ENCODE measurements around the gene ENOX1. TPM values are rescaled to one million over a fixed set of nuclear protein-coding genes. Genes with fewer than 3 reads are reported as not detected.

The ENOX1 gene
- total and polyA plus RNA-seq, 5 donors: 2.1 to 2.6 (median 2.2) TPM

DNA sequence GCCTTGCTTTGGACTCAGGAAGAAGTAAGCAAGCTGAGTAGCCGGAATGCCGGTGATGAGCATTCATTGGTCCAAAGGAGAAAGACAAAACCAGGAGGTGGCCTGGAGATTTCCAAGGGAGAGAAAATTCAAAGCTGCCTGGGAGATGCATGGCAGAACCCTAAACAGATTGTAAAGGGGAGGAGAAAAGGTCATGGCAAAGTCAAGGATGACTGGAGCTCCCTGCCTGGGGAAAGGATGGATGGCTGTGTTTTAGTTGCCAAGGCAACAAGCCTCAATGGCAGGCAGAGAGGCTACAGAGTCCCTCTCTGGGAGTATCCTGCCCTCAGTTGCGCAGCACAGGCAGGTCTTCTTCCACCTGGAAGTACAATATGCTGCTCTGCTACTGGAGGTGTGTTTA is 134.0 kb downstream of the ENOX1 start:
- H3K27me3 ChIP-seq (ENCODE audit: control insufficient read depth, insufficient read depth): no peaks in the 10 kb centered on the region
- no peak for ATAC-seq
- intact Hi-C loops (cut with DNase I): no loop called here

DNA sequence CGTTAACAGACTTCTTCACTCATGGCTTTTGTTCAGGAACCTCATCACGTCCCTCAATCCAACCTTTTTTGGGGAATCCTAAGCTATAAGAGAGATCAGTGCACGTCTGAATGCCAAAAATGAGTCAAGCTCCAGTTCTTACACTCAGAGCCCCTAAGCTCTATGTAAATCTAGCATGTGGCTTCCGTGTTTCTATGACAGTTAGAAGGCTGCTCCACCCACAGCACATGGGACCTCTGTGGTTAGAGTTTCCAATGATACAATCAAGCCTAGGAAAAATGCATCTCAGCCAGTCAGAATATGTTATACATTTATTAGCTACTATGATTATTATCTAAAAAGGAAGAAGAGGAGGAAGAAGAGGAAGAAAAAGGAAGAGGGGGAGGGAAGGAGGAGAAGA is 135.9 kb downstream of the ENOX1 start:
- no peak for DNase-seq
- ATAC-seq: no peak
- H3K27me3 ChIP-seq (ENCODE audit: control insufficient read depth, insufficient read depth): no peaks in the 10 kb centered on the region
- no peaks in the 10 kb centered on the region for H3K4me1 ChIP-seq (ENCODE audit: control insufficient read depth, insufficient read depth, low read length)
- WGBS: 87% methylated on average over 4 of the region's 4 CpGs
- intact Hi-C loops (cut with DNase I): no loop called here
- H3K9me3 ChIP-seq (ENCODE audit: control insufficient read depth, low read length): no peaks in the 10 kb centered on the region
- no peak overlapping the region for H3K27ac ChIP-seq (ENCODE audit: low read length)
- H3K4me3 ChIP-seq (ENCODE audit: low read length): no peak overlapping the region

More for the DNA sequence above, 134.0 kb downstream of the ENOX1 start:
- no peaks in the 10 kb centered on the region for H3K4me1 ChIP-seq (ENCODE audit: control insufficient read depth, insufficient read depth, low read length)
- DNase-seq: no peak
- 95% methylated on average over 3 of the region's 3 CpGs for WGBS
- no peaks in the 10 kb centered on the region for H3K9me3 ChIP-seq (ENCODE audit: control insufficient read depth, low read length)
- no peak overlapping the region for H3K4me3 ChIP-seq (ENCODE audit: low read length)
- no peak overlapping the region for H3K27ac ChIP-seq (ENCODE audit: low read length)

DNA sequence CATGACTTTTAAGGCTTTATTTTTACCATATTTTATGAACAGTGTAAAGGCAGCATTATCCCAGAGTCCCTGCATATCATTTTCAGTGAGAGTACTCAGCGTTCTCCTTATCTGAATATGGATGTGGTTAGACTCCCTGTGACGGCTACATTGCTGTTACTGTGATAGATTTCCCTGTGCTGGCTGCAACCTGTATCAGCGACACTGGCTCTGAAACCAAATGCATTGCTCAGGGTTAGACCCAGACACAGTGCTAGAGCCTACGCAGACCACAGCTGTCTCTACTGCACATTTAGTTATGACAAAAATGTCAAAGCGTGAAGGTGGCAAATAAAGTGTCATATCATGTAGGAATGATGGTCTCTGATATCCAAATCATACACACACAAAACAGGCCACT is 138.0 kb downstream of the ENOX1 start:
- Histone ChIP-seq H3K4me3 (ENCODE audit: low read length) (no peak overlapping the region), H3K4me1 (ENCODE audit: control insufficient read depth, insufficient read depth, low read length) (no peaks in the 10 kb centered on the region), H3K27ac (ENCODE audit: low read length) (no peak overlapping the region), H3K9me3 (ENCODE audit: control insufficient read depth, low read length) (no peaks in the 10 kb centered on the region), H3K27me3 (ENCODE audit: control insufficient read depth, insufficient read depth) (no peaks in the 10 kb centered on the region)
- intact Hi-C loops (cut with DNase I): no loop called here
- 55% methylated on average over 5 of the region's 5 CpGs for WGBS
- DNase-seq (no peak), ATAC-seq (no peak)

DNA sequence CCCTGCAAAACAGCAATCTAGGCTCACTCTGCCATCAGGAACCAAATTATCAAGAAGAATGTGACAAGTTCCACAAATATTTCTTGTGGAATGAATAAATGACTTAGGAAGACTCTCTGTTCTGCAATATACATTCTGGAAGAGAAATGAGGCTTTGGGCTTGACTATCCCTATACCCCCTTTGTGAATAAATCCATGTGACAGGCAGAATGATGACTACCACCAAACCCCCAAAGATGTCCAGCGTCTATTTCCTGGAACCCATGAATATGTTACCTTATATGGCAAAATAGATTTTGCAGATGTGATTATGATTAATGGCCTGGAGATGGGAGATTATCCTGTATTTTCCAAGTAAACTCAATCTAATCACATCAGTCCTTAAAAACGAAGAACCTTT is 139.3 kb downstream of the ENOX1 start:
- no peak for DNase-seq
- Histone ChIP-seq H3K27me3 (ENCODE audit: control insufficient read depth, insufficient read depth) (no peaks in the 10 kb centered on the region), H3K4me3 (ENCODE audit: low read length) (no peak overlapping the region), H3K27ac (ENCODE audit: low read length) (no peak overlapping the region), H3K9me3 (ENCODE audit: control insufficient read depth, low read length) (no peaks in the 10 kb centered on the region), H3K4me1 (ENCODE audit: control insufficient read depth, insufficient read depth, low read length) (no peaks in the 10 kb centered on the region)
- intact Hi-C loops (cut with DNase I): no loop called here
- ATAC-seq: no peak
- WGBS: 38% methylated on average over 2 of the region's 2 CpGs

DNA sequence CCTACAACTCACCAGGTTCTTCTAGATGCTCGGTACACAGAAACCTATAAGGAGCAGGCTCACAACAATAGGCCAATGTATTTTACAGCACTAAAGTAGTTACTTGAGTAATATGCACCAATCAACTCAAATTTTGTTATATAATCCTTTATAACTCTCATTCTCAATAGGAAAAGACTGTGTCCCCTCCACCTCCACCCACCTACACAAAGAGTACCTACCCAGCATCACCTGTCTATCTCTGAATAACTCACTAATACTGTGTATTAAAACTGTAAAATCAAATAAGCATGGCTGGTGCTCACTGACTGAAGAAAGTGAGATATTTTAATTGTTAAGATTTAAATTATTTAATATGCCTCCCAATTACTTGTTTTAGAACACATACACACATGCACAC is 146.3 kb downstream of the ENOX1 start:
- intact Hi-C loops (cut with DNase I): no loop called here
- Histone ChIP-seq H3K4me3 (ENCODE audit: low read length) (no peak overlapping the region), H3K27ac (ENCODE audit: low read length) (no peak overlapping the region), H3K27me3 (ENCODE audit: control insufficient read depth, insufficient read depth) (no peaks in the 10 kb centered on the region), H3K4me1 (ENCODE audit: control insufficient read depth, insufficient read depth, low read length) (no peaks in the 10 kb centered on the region), H3K9me3 (ENCODE audit: control insufficient read depth, low read length) (no peaks in the 10 kb centered on the region)
- ATAC-seq: no peak
- DNase-seq: no peak
- 81% methylated on average over 1 of the region's 1 CpG for WGBS

DNA sequence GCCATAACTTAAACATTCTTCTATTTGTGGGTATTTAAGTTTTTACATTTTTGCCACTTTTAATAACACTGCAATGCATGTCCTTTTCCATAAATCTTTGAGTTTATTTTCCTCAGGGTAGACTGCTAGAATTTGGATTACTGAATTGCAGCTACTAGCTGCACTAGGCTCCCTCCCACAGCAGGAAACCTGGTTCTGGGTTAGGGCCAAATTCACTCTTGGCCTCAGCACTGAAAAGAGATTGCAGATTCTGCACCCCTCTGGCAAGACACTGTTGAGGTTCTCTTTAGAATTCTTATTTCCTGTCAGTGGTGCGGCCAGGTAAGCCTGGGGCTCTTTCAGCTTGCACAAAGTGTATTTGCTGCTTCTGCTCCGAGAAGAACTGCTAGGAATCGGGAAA is 155.7 kb downstream of the ENOX1 start:
- H3K27ac ChIP-seq (ENCODE audit: low read length): no peak overlapping the region
- no peak for ATAC-seq
- WGBS: 80% methylated on average over 3 of the region's 3 CpGs
- DNase-seq: no peak
- H3K9me3 ChIP-seq (ENCODE audit: control insufficient read depth, low read length): no peaks in the 10 kb centered on the region
- H3K27me3 ChIP-seq (ENCODE audit: control insufficient read depth, insufficient read depth): no peaks in the 10 kb centered on the region
- H3K4me1 ChIP-seq (ENCODE audit: control insufficient read depth, insufficient read depth, low read length): no peaks in the 10 kb centered on the region
- intact Hi-C loops (cut with DNase I): no loop called here
- no peak overlapping the region for H3K4me3 ChIP-seq (ENCODE audit: low read length)

DNA sequence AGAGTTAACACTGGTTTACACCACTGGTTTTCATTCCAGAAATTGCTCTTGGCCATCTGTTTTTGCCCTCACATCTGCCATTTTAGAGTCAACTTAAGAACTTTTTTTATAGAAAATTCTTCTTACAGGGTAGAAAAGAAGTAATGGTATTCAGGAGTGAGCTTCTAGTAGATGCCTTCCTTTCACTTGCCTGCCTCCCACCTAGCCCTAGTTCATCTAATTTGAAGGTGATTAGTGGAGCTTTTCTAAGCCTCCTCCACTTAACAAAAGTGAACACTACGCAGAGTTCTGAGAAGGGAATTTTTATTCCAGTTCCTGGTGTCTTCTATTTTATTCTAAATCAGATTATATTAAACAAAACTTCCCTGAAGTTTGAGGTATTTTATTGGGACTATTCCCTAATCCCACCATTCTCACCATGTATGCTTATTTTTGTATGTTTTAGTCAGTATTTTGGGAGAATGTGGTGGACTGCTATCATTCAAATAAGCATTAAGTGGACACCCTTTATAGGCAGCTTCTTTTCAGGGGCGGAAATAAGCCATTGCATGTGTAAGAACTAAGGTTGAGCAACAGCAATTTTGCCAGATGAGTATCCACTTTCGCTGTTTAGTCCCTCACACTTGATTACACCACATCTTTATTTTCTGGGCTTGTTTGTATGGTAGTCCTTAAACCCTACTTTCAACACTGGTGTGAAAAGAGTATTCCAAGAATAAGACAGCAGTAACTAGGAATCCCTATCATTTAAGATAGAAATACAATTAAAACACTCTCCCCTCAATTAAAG is 156.9 kb downstream of the ENOX1 start:
- no peaks in the 10 kb centered on the region for H3K9me3 ChIP-seq (ENCODE audit: control insufficient read depth, low read length)
- 94% methylated on average over 3 of the region's 3 CpGs for WGBS
- no peaks in the 10 kb centered on the region for H3K27me3 ChIP-seq (ENCODE audit: control insufficient read depth, insufficient read depth)
- no peak overlapping the region for H3K4me3 ChIP-seq (ENCODE audit: low read length)
- H3K27ac ChIP-seq (ENCODE audit: low read length): no peak overlapping the region
- H3K4me1 ChIP-seq (ENCODE audit: control insufficient read depth, insufficient read depth, low read length): no peaks in the 10 kb centered on the region
- intact Hi-C loops (cut with DNase I): no loop called here
- no peak for DNase-seq
- no peak for ATAC-seq

DNA sequence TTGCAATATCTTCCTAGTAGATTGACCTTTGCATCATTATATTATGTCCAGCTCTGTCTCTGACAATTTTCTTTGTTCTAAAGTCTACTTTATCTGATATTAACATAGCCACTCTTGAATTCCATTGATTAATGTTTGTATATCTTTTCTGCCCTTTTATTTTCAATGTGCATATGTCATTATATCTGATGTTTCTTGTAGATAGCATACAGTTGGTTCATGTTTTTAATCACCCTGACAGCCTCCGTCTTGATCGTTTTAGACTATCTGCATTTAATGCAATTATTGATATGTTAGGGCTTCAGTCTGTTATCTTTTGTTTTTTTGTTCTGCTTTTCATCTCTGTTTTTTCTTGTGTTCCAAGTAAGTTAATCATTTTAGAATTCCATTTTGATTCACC is 159.8 kb downstream of the ENOX1 start:
- H3K4me1 ChIP-seq (ENCODE audit: control insufficient read depth, insufficient read depth, low read length): no peaks in the 10 kb centered on the region
- intact Hi-C loops (cut with DNase I): no loop called here
- no peak overlapping the region for H3K27ac ChIP-seq (ENCODE audit: low read length)
- no peaks in the 10 kb centered on the region for H3K27me3 ChIP-seq (ENCODE audit: control insufficient read depth, insufficient read depth)
- H3K4me3 ChIP-seq (ENCODE audit: low read length): no peak overlapping the region
- DNase-seq: no peak
- no peaks in the 10 kb centered on the region for H3K9me3 ChIP-seq (ENCODE audit: control insufficient read depth, low read length)
- no peak for ATAC-seq
- 87% methylated on average over 2 of the region's 2 CpGs for WGBS

DNA sequence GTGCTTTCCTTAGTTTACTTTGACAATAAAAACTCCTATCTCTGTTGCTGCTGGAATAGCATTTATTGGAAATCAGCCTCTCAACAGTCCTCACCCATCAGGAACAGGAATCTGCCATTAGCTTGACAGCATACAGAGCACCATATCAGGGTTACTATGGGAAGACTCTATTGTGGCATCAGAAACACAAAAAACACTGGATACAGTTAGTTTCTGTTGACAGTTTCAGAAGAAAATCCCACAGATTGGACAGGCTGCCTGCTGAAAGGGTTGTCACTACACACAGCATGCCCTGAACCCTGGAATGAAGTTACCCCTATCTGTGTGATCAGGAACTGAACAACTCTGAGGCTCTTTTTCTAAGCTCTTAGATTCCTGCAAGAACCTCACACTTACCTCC is 172.7 kb downstream of the ENOX1 start:
- no peak for DNase-seq
- no peak overlapping the region for H3K4me3 ChIP-seq (ENCODE audit: low read length)
- H3K4me1 ChIP-seq (ENCODE audit: control insufficient read depth, insufficient read depth, low read length): peaks cover 3% of the 10 kb centered on the region
- no peak for ATAC-seq
- no peak overlapping the region for H3K27ac ChIP-seq (ENCODE audit: low read length)
- intact Hi-C loops (cut with DNase I): no loop called here
- no peaks in the 10 kb centered on the region for H3K9me3 ChIP-seq (ENCODE audit: control insufficient read depth, low read length)
- H3K27me3 ChIP-seq (ENCODE audit: control insufficient read depth, insufficient read depth): no peaks in the 10 kb centered on the region

DNA sequence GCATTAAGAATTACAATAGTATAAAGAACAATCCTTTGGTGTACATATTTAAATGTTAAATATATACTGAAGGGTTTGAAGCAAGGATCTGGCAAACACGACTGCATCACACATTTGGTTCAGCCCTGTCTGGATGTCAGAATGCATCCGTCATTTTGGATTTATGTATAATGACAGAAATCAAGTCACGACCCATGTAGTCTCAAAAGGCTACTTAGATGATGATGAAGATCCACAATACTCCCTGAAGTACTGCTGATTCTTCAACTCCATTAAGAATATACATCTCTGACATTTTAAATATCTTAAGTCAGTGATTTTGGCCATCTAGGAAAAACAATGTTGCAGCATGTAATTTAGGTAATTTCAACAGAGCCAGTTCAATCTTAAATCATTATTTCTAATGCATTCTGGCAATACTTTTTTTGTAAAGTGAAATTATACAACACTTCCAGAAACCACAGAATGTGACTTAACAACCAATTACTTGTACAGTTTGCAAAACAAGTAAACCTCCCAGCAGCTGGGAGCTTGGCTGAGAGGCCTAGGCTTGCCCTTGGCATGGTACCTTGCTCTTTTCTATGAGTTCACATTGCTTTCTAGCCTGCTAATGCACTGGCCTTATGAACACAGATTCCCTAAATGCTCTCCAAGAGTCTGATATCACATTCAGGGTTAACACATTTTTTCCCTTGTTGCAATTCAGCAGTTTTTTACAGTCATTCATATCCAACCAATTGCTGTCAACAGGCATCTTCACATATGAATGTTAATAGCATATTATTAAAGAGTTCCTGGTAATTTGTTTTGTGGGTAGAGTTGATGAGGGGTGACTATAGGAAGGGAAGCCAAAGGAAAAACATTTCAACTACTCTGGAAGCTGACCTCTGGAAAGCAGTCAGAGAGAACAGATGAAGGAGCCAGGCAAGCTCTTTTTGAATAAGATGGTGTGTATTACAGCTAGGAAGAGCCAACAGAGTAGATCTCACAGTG is 175.2 kb downstream of the ENOX1 start:
- 84% methylated on average over 3 of the region's 3 CpGs for WGBS
- H3K27ac ChIP-seq (ENCODE audit: low read length): no peak overlapping the region
- no peak overlapping the region for H3K4me3 ChIP-seq (ENCODE audit: low read length)
- ATAC-seq (peak in 1 of 2 donors; percentile 41), DNase-seq (no peak)
- no peaks in the 10 kb centered on the region for H3K9me3 ChIP-seq (ENCODE audit: control insufficient read depth, low read length)
- H3K27me3 ChIP-seq (ENCODE audit: control insufficient read depth, insufficient read depth): no peaks in the 10 kb centered on the region
- intact Hi-C loops (cut with DNase I): no loop called here
- H3K4me1 ChIP-seq (ENCODE audit: control insufficient read depth, insufficient read depth, low read length): peaks cover 3% of the 10 kb centered on the region

DNA sequence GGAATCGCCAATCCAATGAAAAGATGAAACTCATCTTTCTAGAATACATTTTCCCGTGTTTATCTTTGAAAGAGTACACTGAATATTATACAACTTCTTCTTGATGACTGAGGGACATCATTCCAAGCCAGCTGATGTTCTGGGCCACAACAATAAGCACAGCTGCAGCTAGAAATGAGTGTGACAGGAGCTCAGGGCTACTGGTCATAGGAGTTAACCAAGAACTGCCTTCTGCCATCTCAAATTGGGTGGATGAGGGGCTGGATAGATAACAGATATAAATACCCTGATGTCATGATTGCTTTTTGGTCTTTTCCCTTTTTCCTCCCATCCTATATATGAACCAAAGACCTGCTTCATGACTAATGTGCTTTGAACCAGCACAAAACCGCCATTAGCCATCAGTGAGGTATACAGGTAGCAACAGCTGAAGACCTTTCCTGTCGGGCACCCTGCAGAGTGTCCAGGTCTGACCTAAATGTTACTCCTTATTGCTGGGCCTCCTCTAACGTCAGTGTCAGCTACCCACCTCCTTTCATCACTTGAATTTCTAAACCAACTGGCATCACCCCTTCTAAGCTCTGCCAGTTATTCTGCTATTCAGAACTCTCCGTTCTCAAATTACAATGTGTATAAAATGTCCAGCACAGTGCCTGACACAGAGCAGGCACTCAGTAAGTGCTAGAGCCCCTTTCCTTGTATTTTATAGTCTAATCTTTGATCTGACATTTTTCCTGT is 178.2 kb downstream of the ENOX1 start:
- H3K27ac ChIP-seq (ENCODE audit: low read length): no peak overlapping the region
- intact Hi-C loops (cut with DNase I): no loop called here
- 72% methylated on average over 6 of the region's 6 CpGs for WGBS
- no peaks in the 10 kb centered on the region for H3K9me3 ChIP-seq (ENCODE audit: control insufficient read depth, low read length)
- no peak overlapping the region for H3K4me3 ChIP-seq (ENCODE audit: low read length)
- peaks cover 3% of the 10 kb centered on the region for H3K4me1 ChIP-seq (ENCODE audit: control insufficient read depth, insufficient read depth, low read length)
- DNase-seq (no peak), ATAC-seq (peak; percentile 22 to 36)
- H3K27me3 ChIP-seq (ENCODE audit: control insufficient read depth, insufficient read depth): no peaks in the 10 kb centered on the region

Measured in right cardiac atrium (tissue), 5 donors.